Naive thymus-derived CD4-positive, alpha-beta T cell (primary cell): ENCODE data around the gene RPL31. TPM values are rescaled to one million over a fixed set of nuclear protein-coding genes. Genes with fewer than 3 reads are reported as not detected.

Experiments used
- ATAC-seq: fragments of 150-1000 bp; cut with Tn5 transposase; 2 replicates; pipeline ENCODE4 v1.10.0; 2021; ENCODE audit warnings: mild to moderate bottlenecking, moderate library complexity
- CTCF ChIA-PET: fragments of 350-600 bp; sonication (Branson Sonifier 250); formaldehyde crosslinking; loops from one replicate; lab custom pipeline; 2021; ENCODE audit warnings: antibody characterized with exemption; lab: Charles Lee
- POLR2A ChIA-PET: fragments of 350-600 bp; sonication (Branson Sonifier 250); formaldehyde crosslinking; loops from one replicate; lab custom pipeline; 2021; ENCODE audit warnings: antibody characterized with exemption, inconsistent platforms; lab: Charles Lee
- DNase-seq, 9 donors: peaks; one replicate each; pipeline versions ENCODE4 v3.0.0 to v3.0.0-alpha.2; 2020 to 2022; ENCODE audit warnings: mixed read lengths in 1 of 9
- H3K27ac ChIP-seq: one replicate; pipeline ENCODE4 v1.7.0; 2013; ENCODE audit warnings: mild to moderate bottlenecking, low read depth, low read length, moderate library complexity
- H3K27me3 ChIP-seq, 2 donors: one replicate each; pipeline ENCODE4 v1.7.0; 2013; ENCODE audit warnings: low read length in 2 of 2, mild to moderate bottlenecking in 2 of 2, moderate library complexity in 2 of 2; ENCODE audit not compliant: control insufficient read depth in 2 of 2, insufficient read depth in 2 of 2
- H3K36me3 ChIP-seq, 3 experiments: 1 replicate in 2 of 3; 2 replicates in 1 of 3; pipeline ENCODE4 v1.7.0; 2013; ENCODE audit warnings: low read length in 3 of 3, mild to moderate bottlenecking in 3 of 3, moderate library complexity in 1 of 3; ENCODE audit not compliant: insufficient read depth in 3 of 3, control insufficient read depth in 2 of 3
- H3K4me1 ChIP-seq, 2 donors: one replicate each; pipeline ENCODE4 v1.7.0; 2013; ENCODE audit warnings: low read length in 2 of 2, mild to moderate bottlenecking in 2 of 2, moderate library complexity in 1 of 2; ENCODE audit not compliant: control insufficient read depth in 2 of 2, insufficient read depth in 2 of 2
- H3K4me3 ChIP-seq: 2 replicates; pipeline ENCODE4 v1.7.0; 2013; ENCODE audit warnings: mild to moderate bottlenecking, low read length
- H3K9me3 ChIP-seq, 3 experiments: 1 replicate in 2 of 3; 2 replicates in 1 of 3; pipeline ENCODE4 v1.7.0; 2013; ENCODE audit warnings: low read length in 3 of 3; ENCODE audit not compliant: control insufficient read depth in 2 of 3
- H3K27ac Mint-ChIP-seq, 9 donors: one replicate each; pipeline ENCODE4 v1.8.0; 2020 to 2022; ENCODE audit warnings: mixed read lengths in 9 of 9, mild to moderate bottlenecking in 8 of 9, moderate library complexity in 5 of 9, inconsistent platforms in 2 of 9
- H3K27me3 Mint-ChIP-seq, 5 donors: one replicate each; pipeline ENCODE4 v1.8.0; 2021 to 2022; ENCODE audit warnings: mixed read lengths in 5 of 5, mild to moderate bottlenecking in 1 of 5
- H3K36me3 Mint-ChIP-seq, 5 donors: one replicate each; pipeline ENCODE4 v1.8.0; 2020 to 2022; ENCODE audit warnings: mixed read lengths in 5 of 5, mild to moderate bottlenecking in 3 of 5, inconsistent platforms in 1 of 5
- H3K4me1 Mint-ChIP-seq, 7 donors: one replicate each; pipeline ENCODE4 v1.8.0; 2020 to 2022; ENCODE audit warnings: mixed read lengths in 7 of 7, mild to moderate bottlenecking in 3 of 7, inconsistent platforms in 1 of 7
- H3K4me3 Mint-ChIP-seq, 10 donors: one replicate each; pipeline ENCODE4 v1.8.0; 2020 to 2022; ENCODE audit warnings: mild to moderate bottlenecking in 10 of 10, mixed read lengths in 10 of 10, moderate library complexity in 6 of 10, inconsistent platforms in 2 of 10
- H3K9me3 Mint-ChIP-seq, 11 donors: one replicate each; pipeline ENCODE4 v1.8.0; 2020 to 2022; ENCODE audit warnings: mixed read lengths in 11 of 11, mild to moderate bottlenecking in 4 of 11, inconsistent platforms in 1 of 11, moderate library complexity in 1 of 11
- intact Hi-C, 2 donors: fragments of 100-400 bp; cut with micrococcal nuclease; formaldehyde crosslinking; loops; one replicate each; pipeline ENCODE4 v1.15.1; 2023
- polyA plus RNA-seq, 2 donors: library from polyadenylated mRNA; unstranded; fragments of 300-500 nt; fragmentation: Illumina TruSeq; gene quantifications; one replicate each; pipeline ENCODE4 v1.2.3, GENCODE V29; 2021
- total RNA-seq, 6 experiments: library from RNA in 5 of 6; stranded (reverse) in 5 of 6; gene quantifications; 1 replicate in 5 of 6; 2 replicates in 1 of 6; pipeline ENCODE4 v1.2.3 and lab custom pipeline; 2021 to 2026

RPL31 gene
- total and polyA plus RNA-seq, 7 experiments from 2014 or later = 1,182 to 8,686 (median 2,740) TPM

- H3K27ac Mint-ChIP-seq = no peak overlapping the region
- POLR2A ChIA-PET = no interaction called here
These were observed 44.0 kb upstream of the RPL31 start for GRCh38 chr2:100957996-100958653.

GRCh38 chr2:100959225-100959880 is 42.7 kb upstream of the RPL31 start:
- ChIA-PET POLR2A (interaction anchor here (1.1 kb wide), 1 partner anchor 9 kb away, joined by 4 read pairs; no protein-coding TSS in a partner anchor), CTCF (interaction anchor here (0.5 to 0.7 kb wide), 3 partner anchors 343 to 421 kb away, joined by 3 to 6 read pairs (median 4); no protein-coding TSS in a partner anchor)
- intact Hi-C loops = no loop called here
- DNase-seq (no peak), ATAC-seq (no peak)
- Histone ChIP-seq H3K36me3 (no peaks in the 10 kb centered on the region), H3K9me3 (no peaks in the 10 kb centered on the region), H3K4me1 (no peaks in the 10 kb centered on the region), H3K27me3 (no peaks in the 10 kb centered on the region), H3K27ac (no peak overlapping the region), H3K4me3 (no peak overlapping the region)
- Mint-ChIP-seq H3K9me3 (peaks cover 0 to 2% (median 0%) of the 10 kb centered on the region in 11 donors), H3K27me3 (peaks cover 0 to 5% (median 0%) of the 10 kb centered on the region in 5 donors), H3K4me1 (peaks cover 0 to 8% (median 7%) of the 10 kb centered on the region in 7 donors), H3K36me3 (peaks cover 0 to 6% (median 0%) of the 10 kb centered on the region in 5 donors), H3K27ac (peak overlapping the region in 1 of 9 donors; percentile 26), H3K4me3 (no peak overlapping the region)

More at GRCh38 chr2:100957996-100958653, 44.0 kb upstream of the RPL31 start:
- H3K4me1 ChIP-seq = no peaks in the 10 kb centered on the region
- CTCF ChIA-PET = no interaction called here
- Mint-ChIP-seq H3K36me3 (peaks cover 0 to 6% (median 4%) of the 10 kb centered on the region in 5 donors), H3K4me3 (no peak overlapping the region), H3K27me3 (peaks cover 0 to 5% (median 0%) of the 10 kb centered on the region in 5 donors), H3K4me1 (peaks cover 0 to 10% (median 5%) of the 10 kb centered on the region in 7 donors), H3K9me3 (peaks cover 0 to 2% (median 0%) of the 10 kb centered on the region in 11 donors)
- H3K27me3 ChIP-seq = no peaks in the 10 kb centered on the region
- H3K4me3 ChIP-seq = no peak overlapping the region
- intact Hi-C loops = no loop called here
- no peaks in the 10 kb centered on the region for H3K36me3 ChIP-seq
- no peaks in the 10 kb centered on the region for H3K9me3 ChIP-seq
- ATAC-seq (no peak), DNase-seq (no peak)
- H3K27ac ChIP-seq = no peak overlapping the region

GRCh38 chr2:100960688-100961087 is 41.4 kb upstream of the RPL31 start:
- no peak overlapping the region for H3K27ac Mint-ChIP-seq
- DNase-seq (no peak), ATAC-seq (no peak)
- H3K4me1 Mint-ChIP-seq = peaks cover 0 to 12% (median 8%) of the 10 kb centered on the region in 7 donors
- H3K36me3 ChIP-seq = no peaks in the 10 kb centered on the region
- no peak overlapping the region for H3K27ac ChIP-seq
- no peak overlapping the region for H3K4me3 ChIP-seq
- intact Hi-C loops = no loop called here
- H3K36me3 Mint-ChIP-seq = peaks cover 0 to 6% (median 0%) of the 10 kb centered on the region in 5 donors
- peaks cover 0 to 2% (median 0%) of the 10 kb centered on the region in 11 donors for H3K9me3 Mint-ChIP-seq
- ChIA-PET POLR2A (no interaction called here), CTCF (no interaction called here)
- H3K4me3 Mint-ChIP-seq = no peak overlapping the region
- no peaks in the 10 kb centered on the region for H3K4me1 ChIP-seq
- H3K27me3 Mint-ChIP-seq = peaks cover 0 to 5% (median 0%) of the 10 kb centered on the region in 5 donors
- H3K27me3 ChIP-seq = no peaks in the 10 kb centered on the region
- no peaks in the 10 kb centered on the region for H3K9me3 ChIP-seq

- no peak overlapping the region for H3K27ac ChIP-seq
- intact Hi-C loops = no loop called here
- Mint-ChIP-seq H3K9me3 (no peaks in the 10 kb centered on the region), H3K36me3 (peaks cover 0 to 4% (median 0%) of the 10 kb centered on the region in 5 donors), H3K27ac (no peak overlapping the region), H3K4me1 (peaks cover 0 to 12% (median 8%) of the 10 kb centered on the region in 7 donors), H3K27me3 (no peaks in the 10 kb centered on the region), H3K4me3 (no peak overlapping the region)
- no peak for ATAC-seq
- no peaks in the 10 kb centered on the region for H3K9me3 ChIP-seq
- ChIA-PET POLR2A (interaction anchor here (0.6 kb wide), 1 partner anchor 372 kb away, joined by 3 read pairs; no protein-coding TSS in a partner anchor), CTCF (no interaction called here)
- no peak overlapping the region for H3K4me3 ChIP-seq
- DNase-seq = no peak
- H3K27me3 ChIP-seq = no peaks in the 10 kb centered on the region
- H3K36me3 ChIP-seq = no peaks in the 10 kb centered on the region
- no peaks in the 10 kb centered on the region for H3K4me1 ChIP-seq
These were observed 39.6 kb upstream of the RPL31 start for GRCh38 chr2:100962366-100963025.

- H3K4me1 ChIP-seq = no peaks in the 10 kb centered on the region
- ChIA-PET POLR2A (interaction anchor here (0.6 kb wide), 1 partner anchor 373 kb away, joined by 3 read pairs; no protein-coding TSS in a partner anchor), CTCF (no interaction called here)
- peaks cover 0 to 8% (median 2%) of the 10 kb centered on the region in 5 donors for H3K36me3 Mint-ChIP-seq
- no peak for DNase-seq
- no peak overlapping the region for H3K4me3 ChIP-seq
- no peaks in the 10 kb centered on the region for H3K27me3 Mint-ChIP-seq
- no peaks in the 10 kb centered on the region for H3K9me3 ChIP-seq
- H3K4me3 Mint-ChIP-seq = no peak overlapping the region
- intact Hi-C loops = no loop called here
- H3K4me1 Mint-ChIP-seq = peaks cover 0 to 12% (median 8%) of the 10 kb centered on the region in 7 donors
- H3K36me3 ChIP-seq = no peaks in the 10 kb centered on the region
- no peaks in the 10 kb centered on the region for H3K9me3 Mint-ChIP-seq
- ATAC-seq = no peak
- no peaks in the 10 kb centered on the region for H3K27me3 ChIP-seq
- H3K27ac Mint-ChIP-seq = peak overlapping the region in 2 of 9 donors; percentile 10 to 67
- no peak overlapping the region for H3K27ac ChIP-seq
These were observed 39.1 kb upstream of the RPL31 start for GRCh38 chr2:100963026-100963375.

- peaks cover 0 to 12% (median 8%) of the 10 kb centered on the region in 7 donors for H3K4me1 Mint-ChIP-seq
- Histone ChIP-seq H3K36me3 (no peaks in the 10 kb centered on the region), H3K4me3 (no peak overlapping the region), H3K9me3 (no peaks in the 10 kb centered on the region), H3K27ac (no peak overlapping the region), H3K27me3 (no peaks in the 10 kb centered on the region), H3K4me1 (no peaks in the 10 kb centered on the region)
- intact Hi-C loops = loop anchor here in 1 of 2 donors (1.0 kb wide), 1 partner anchor 354 kb away; no protein-coding TSS in a partner anchor
- H3K27me3 Mint-ChIP-seq = peaks cover 0 to 1% (median 0%) of the 10 kb centered on the region in 5 donors
- peak overlapping the region in 5 of 9 donors; percentile 43 to 74 (median 58) for H3K27ac Mint-ChIP-seq
- peak; percentile 64 for ATAC-seq
- no peaks in the 10 kb centered on the region for H3K9me3 Mint-ChIP-seq
- H3K36me3 Mint-ChIP-seq = peaks cover 0 to 9% (median 3%) of the 10 kb centered on the region in 5 donors
- DNase-seq = peak in 6 of 9 donors; percentile 22 to 56 (median 46)
- ChIA-PET CTCF (interaction anchor here (0.5 to 0.8 kb wide), 2 partner anchors 23 to 64 kb away, joined by 3 read pairs; no protein-coding TSS in a partner anchor), POLR2A (no interaction called here)
- peak overlapping the region in 2 of 10 donors; percentile 7 to 50 for H3K4me3 Mint-ChIP-seq
These were observed 37.9 kb upstream of the RPL31 start for GRCh38 chr2:100964222-100964621.
